Cardiac muscle cell (in vitro differentiated cells and primary cell): ENCODE data around the gene ASB13. TPM values are rescaled to one million over a fixed set of nuclear protein-coding genes. Genes with fewer than 3 reads are reported as not detected.
A peak's percentile ranks its signal among the peaks of the same experiment; 100 is the strongest.

Experiments
- DNase-seq, 2 donors: peaks; one replicate each; pipeline versions ENCODE4 v3.0.0 to v3.0.0-alpha.2; 2010 to 2017; ENCODE audit warnings: low read depth in 1 of 2, low spot score in 1 of 2
- H3K27ac ChIP-seq: fragments of 200-600 bp; sonication (generic); 2 replicates; pipeline ENCODE4 v1.5.1; 2016
- H3K27me3 ChIP-seq: fragments of 200-600 bp; sonication (generic); 2 replicates; pipeline ENCODE4 v1.6.0; 2016; ENCODE audit warnings: control low read depth
- H3K36me3 ChIP-seq: fragments of 200-600 bp; sonication (generic); 2 replicates; pipeline ENCODE4 v1.5.1; 2016; ENCODE audit warnings: control low read depth
- H3K4me1 ChIP-seq: fragments of 200-600 bp; sonication (generic); 2 replicates; pipeline ENCODE4 v1.8.1; 2017; ENCODE audit warnings: low read depth, mild to moderate bottlenecking, mixed run types
- H3K4me3 ChIP-seq: fragments of 200-600 bp; sonication (generic); 2 replicates; pipeline ENCODE4 v1.5.1; 2016; ENCODE audit warnings: mild to moderate bottlenecking
- H3K9me3 ChIP-seq: fragments of 200-600 bp; sonication (generic); 2 replicates; pipeline ENCODE4 v1.5.1; 2017; ENCODE audit warnings: low read depth, mild to moderate bottlenecking, control low read depth
- CTCF ChIP-seq: IDR thresholded peaks from 2 replicates; pipeline ENCODE4 v1.5.1; 2012; ENCODE audit warnings: low read depth, mild to moderate bottlenecking, low read length
- polyA plus RNA-seq: library from polyadenylated mRNA; unstranded; fragments of >200 nt; fragmentation: Nextera tagmentation; extraction: Ambion mirVana; gene quantifications from 2 replicates; pipeline ENCODE4 v1.2.1, GENCODE V29; 2016
- total RNA-seq: library from RNA; depleted of rRNA; stranded (reverse); fragments of >200 nt; gene quantifications from 2 replicates; pipeline ENCODE4 v1.2.3, GENCODE V29; 2016

ASB13 gene
- total and polyA plus RNA-seq, 2 experiments from 2014 or later, result 14.4 to 20.6 TPM

DNA sequence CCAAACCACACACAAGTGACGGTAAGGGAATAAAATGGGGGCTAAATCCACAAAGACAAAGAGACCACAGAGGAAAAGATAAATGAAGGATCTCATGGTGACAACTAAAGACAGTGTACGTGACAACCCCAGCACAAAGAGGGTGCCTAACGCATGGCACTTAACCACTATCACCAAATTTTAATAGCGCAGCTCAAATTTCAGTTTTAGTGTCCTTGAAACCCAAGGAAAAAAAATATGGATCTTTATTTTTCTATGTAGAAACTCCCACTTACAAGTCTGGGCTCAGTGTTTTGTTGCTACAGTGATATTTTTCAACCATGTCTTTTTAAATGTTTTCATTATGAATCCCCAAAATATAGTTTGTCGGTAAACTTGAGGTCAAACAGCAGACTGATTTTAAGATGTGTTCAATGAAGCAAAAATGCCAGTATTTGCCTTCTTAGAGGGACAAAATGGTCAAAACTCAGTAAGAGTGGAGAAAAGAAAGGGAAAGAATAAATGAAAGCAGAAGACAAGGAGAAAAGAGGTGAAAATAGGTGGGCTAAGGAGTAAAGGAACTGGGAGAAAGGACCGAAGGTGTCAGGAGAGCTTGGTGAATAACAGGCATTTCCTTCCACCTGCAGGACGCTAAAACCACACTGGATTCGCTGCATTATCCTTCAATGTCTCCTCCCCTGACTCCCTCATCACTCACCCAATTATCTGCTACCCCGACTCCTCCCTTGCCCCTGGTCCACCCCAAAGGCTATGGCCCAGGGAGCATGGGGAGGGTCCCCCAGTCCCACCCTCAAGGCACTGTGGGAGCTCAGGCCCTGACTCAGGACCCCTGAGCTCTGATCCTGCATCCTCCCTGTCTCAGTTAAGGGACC is 3.5 kb downstream of the ASB13 start:
- Histone ChIP-seq H3K4me1 (peaks cover 21% of the 10 kb centered on the region), H3K36me3 (no peaks in the 10 kb centered on the region), H3K9me3 (no peaks in the 10 kb centered on the region), H3K4me3 (no peak overlapping the region), H3K27me3 (no peaks in the 10 kb centered on the region), H3K27ac (no peak overlapping the region)
- no peak for DNase-seq
- TF ChIP-seq CTCF, result no peak

GRCh38 chr10:5661043-5661442 is 5.4 kb downstream of the ASB13 start:
- Histone ChIP-seq H3K27ac (no peak overlapping the region), H3K4me1 (peaks cover 26% of the 10 kb centered on the region), H3K9me3 (no peaks in the 10 kb centered on the region), H3K4me3 (no peak overlapping the region), H3K36me3 (no peaks in the 10 kb centered on the region), H3K27me3 (no peaks in the 10 kb centered on the region)
- DNase-seq, result no peak
- TF ChIP-seq CTCF, result no peak

DNA sequence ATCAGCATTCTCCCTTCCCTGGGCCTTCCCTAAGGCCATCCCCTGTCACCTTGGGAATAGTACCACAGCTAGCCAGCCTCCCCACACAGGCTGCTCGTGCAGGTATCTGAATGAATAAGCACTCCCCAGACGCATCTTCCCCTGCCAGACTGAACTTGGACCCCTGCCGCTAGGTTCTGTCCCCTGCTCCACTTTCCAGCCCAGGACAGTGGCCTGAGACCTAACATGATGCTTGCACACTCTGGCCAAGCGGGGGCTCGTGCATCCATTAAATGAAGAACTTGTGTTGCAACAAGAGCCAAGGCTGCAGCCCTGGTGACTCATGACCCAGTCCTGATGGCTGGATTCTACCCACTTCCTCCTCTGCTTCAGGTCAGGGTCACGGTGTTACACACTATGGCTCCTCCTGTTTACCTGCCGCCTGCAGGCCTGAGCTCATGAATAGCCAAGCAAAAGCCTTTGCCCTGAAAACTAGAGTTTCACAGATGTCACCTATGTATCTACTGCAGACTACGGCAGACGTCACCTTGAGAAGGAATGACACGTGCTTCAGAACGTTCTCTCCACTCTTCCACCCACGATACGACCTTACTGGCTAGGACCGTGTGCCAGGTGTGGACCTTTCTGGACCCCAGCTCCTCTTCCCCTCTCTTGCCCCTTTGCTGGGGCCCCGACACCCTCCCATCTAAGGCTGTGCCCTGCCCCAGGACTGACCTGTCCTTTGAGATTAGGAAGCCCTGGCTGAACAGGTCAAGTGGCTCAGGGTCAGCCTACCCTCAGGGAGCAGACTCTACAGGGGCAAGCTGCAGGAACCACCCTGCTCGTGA is 6.5 kb downstream of the ASB13 start:
- Histone ChIP-seq H3K27ac (no peak overlapping the region), H3K4me3 (no peak overlapping the region), H3K9me3 (no peaks in the 10 kb centered on the region), H3K27me3 (no peaks in the 10 kb centered on the region), H3K4me1 (peaks cover 25% of the 10 kb centered on the region), H3K36me3 (no peaks in the 10 kb centered on the region)
- peak in 1 of 2 donors; percentile 70 for DNase-seq
- no peak for TF ChIP-seq CTCF

DNA sequence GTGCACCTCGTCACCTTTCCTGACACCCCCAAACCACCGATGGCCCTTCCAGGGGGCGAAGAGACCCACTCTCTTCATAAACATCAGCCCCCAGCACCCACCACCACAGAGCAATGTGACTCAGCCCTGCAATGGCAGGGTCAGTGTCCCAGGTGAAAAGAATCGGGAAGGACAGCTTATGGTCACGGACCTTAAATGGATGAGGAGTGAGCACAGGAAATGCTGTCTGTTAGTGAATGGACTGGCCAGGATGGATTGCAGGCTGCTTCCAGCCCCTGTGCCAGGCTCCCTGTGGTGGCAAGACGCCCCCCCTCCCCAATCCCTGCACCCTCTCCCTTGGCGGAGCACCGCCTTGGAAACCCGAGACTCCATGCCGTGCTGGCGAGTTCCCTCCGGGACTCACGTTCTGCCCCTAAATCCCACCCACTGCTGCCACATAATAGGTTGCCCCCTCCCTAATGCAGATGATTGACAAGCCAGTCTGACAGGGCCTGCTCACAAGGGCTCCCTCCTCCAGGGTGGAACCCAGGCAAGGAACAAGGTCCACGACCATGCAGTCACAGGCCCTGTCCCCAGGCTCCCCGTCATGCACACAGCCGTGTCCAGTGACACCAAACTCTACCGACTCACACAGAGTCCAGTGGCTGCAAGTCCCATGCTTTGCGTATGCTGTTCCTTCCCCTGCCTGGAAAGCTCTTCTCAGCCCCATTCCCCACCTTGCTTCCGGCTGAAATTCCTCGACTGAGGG is 7.3 kb downstream of the ASB13 start:
- H3K27ac ChIP-seq, result no peak overlapping the region
- H3K27me3 ChIP-seq, result no peaks in the 10 kb centered on the region
- peaks cover 25% of the 10 kb centered on the region for H3K4me1 ChIP-seq
- H3K4me3 ChIP-seq, result no peak overlapping the region
- no peak for TF ChIP-seq CTCF
- DNase-seq, result peak in 1 of 2 donors; percentile 16
- no peaks in the 10 kb centered on the region for H3K9me3 ChIP-seq
- H3K36me3 ChIP-seq, result no peaks in the 10 kb centered on the region
